SU-DHL-6 (cell line): ENCODE data around the gene MAPK12.

Experiments used
- H2AFZ ChIP-seq: fragments of 200-600 bp; sonication (generic); 2 replicates; pipeline ENCODE4 v1.6.1; 2014; ENCODE audit warnings: low read depth, mild to moderate bottlenecking, moderate library complexity, mixed read lengths, antibody characterized with exemption, low read length; ENCODE audit not compliant: severe bottlenecking
- H3F3A ChIP-seq: fragments of 200-600 bp; shearing (Covaris generic); 2 replicates; pipeline ENCODE4 v1.6.0; 2016; ENCODE audit warnings: antibody characterized with exemption, mild to moderate bottlenecking; ENCODE audit not compliant: insufficient read depth
- H3K27ac ChIP-seq: fragments of 200-600 bp; sonication (generic); 2 replicates; pipeline ENCODE4 v1.5.1; 2016; ENCODE audit warnings: low read depth, mild to moderate bottlenecking, low read length, moderate library complexity, mixed read lengths
- H3K27me3 ChIP-seq: fragments of 200-600 bp; sonication (generic), shearing (Covaris generic); 2 replicates; pipeline ENCODE4 v1.6.0; 2014; ENCODE audit warnings: mild to moderate bottlenecking, low read length
- H3K36me3 ChIP-seq: fragments of 200-600 bp; sonication (generic); 2 replicates; pipeline ENCODE4 v1.6.1; 2014; ENCODE audit warnings: mild to moderate bottlenecking, low read length, mixed read lengths
- H3K4me2 ChIP-seq: fragments of 300-600, 200-600 bp; shearing (Covaris generic), sonication (generic); 2 replicates; pipeline ENCODE4 v1.6.0; 2014; ENCODE audit warnings: low read length, low read depth, mild to moderate bottlenecking; ENCODE audit not compliant: poor library complexity, severe bottlenecking
- H3K4me3 ChIP-seq: fragments of 200-600 bp; sonication (generic); 2 replicates; pipeline ENCODE4 v1.5.1; 2014; ENCODE audit warnings: antibody characterized with exemption, low read length, mild to moderate bottlenecking, mixed read lengths; ENCODE audit not compliant: insufficient read depth, poor library complexity, severe bottlenecking
- H3K79me2 ChIP-seq: fragments of 200-600 bp; sonication (generic); 2 replicates; pipeline ENCODE4 v1.6.1; 2014; ENCODE audit warnings: mild to moderate bottlenecking, low read length, moderate library complexity; ENCODE audit not compliant: insufficient read depth
- H3K9ac ChIP-seq: fragments of 200-600 bp; sonication (generic); 2 replicates; pipeline ENCODE4 v1.7.0; 2014; ENCODE audit warnings: mild to moderate bottlenecking, low read length
- H3K9me2 ChIP-seq: fragments of 200-600 bp; sonication (generic); replicated peaks from 2 replicates; pipeline ENCODE4 v1.6.1; 2014; ENCODE audit warnings: low read length; ENCODE audit not compliant: insufficient read depth
- H3K9me3 ChIP-seq: fragments of 200-600 bp; sonication (generic); 2 replicates; pipeline ENCODE4 v1.6.1; 2014; ENCODE audit warnings: low read length, mixed read lengths; ENCODE audit not compliant: insufficient read depth
- H4K20me1 ChIP-seq: fragments of 200-600 bp; sonication (generic); 2 replicates; pipeline ENCODE4 v1.6.1; 2014; ENCODE audit warnings: low read depth, mild to moderate bottlenecking, antibody characterized with exemption, low read length, moderate library complexity, mixed read lengths
- CTCF ChIP-seq: fragments of 200-600 bp; sonication (generic); IDR thresholded peaks from one replicate; pipeline ENCODE4 v1.5.1; 2017; ENCODE audit warnings: antibody characterized with exemption, mild to moderate bottlenecking, low read length, moderate library complexity; ENCODE audit not compliant: insufficient read depth, poor library complexity, severe bottlenecking
- EZH2phosphoT487 ChIP-seq: fragments of 200-600 bp; sonication (generic), shearing (Covaris generic); conservative IDR thresholded peaks from 2 replicates; pipeline ENCODE4 v1.6.1; 2018; ENCODE audit warnings: mild to moderate bottlenecking, antibody characterized with exemption, low read length, moderate library complexity, mixed read lengths

MAPK12 gene

GRCh38 chr22:50220603-50221409, 40.7 kb downstream of the MAPK12 start:
- no peaks in the 10 kb centered on the region for H4K20me1 ChIP-seq

DNA sequence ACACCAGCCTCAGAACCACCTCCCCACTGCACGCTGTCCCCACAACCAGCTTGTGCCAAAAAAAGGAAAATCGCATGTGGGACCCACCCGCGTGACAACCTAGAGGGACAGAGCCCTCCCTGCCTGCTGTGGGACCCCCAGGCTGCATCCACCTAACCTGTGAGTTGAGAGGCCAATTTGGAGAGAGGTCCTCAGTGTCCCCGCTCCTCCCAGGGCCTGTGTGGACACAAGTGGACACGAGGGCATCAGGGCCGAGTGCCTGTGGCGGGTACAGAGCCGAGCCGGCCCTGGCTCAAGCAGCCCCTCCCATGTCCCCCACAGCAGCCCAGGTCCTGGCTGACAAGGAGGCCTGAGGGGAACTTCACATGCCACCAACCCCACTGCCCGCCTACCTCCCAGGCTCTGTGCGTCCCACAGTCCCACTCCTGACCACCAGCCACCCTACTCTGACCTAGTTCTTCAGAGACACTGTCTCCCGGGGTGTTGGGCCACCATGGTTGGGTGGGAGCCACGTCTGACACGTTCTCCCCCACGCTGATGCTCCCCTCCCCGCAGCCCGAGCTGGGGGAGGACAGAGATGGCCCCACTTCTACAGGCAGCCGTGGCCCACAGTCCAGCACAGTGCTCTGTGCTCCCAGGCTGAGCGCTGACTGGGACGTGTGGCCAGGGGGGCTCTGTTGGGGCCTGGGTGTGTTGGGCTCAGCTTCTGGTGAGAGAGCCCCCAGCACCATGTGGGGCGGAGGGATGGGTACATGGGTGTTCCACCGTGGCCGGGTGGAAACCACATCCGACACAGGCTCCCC, 41.5 kb downstream of the MAPK12 start:
- Histone ChIP-seq H3K9ac (no peak overlapping the region), H3F3A (no peaks in the 10 kb centered on the region), H3K4me2 (no peak overlapping the region), H3K9me2 (no peaks in the 10 kb centered on the region), H3K79me2 (no peaks in the 10 kb centered on the region), H3K4me3 (no peak overlapping the region), H2AFZ (no peak overlapping the region), H3K27ac (no peak overlapping the region), H3K27me3 (no peaks in the 10 kb centered on the region), H3K36me3 (no peaks in the 10 kb centered on the region), H4K20me1 (no peaks in the 10 kb centered on the region), H3K9me3 (no peaks in the 10 kb centered on the region)
- TF ChIP-seq CTCF (no peak), EZH2phosphoT487 (no peak)

More at GRCh38 chr22:50220603-50221409, 40.7 kb downstream of the MAPK12 start:
- no peak overlapping the region for H3K9ac ChIP-seq
- H3K4me3 ChIP-seq: no peak overlapping the region
- no peaks in the 10 kb centered on the region for H3K9me3 ChIP-seq
- no peaks in the 10 kb centered on the region for H3K9me2 ChIP-seq
- no peak overlapping the region for H2AFZ ChIP-seq
- H3F3A ChIP-seq: no peaks in the 10 kb centered on the region
- no peak overlapping the region for H3K27ac ChIP-seq
- H3K4me2 ChIP-seq: no peak overlapping the region
- no peaks in the 10 kb centered on the region for H3K27me3 ChIP-seq
- no peaks in the 10 kb centered on the region for H3K79me2 ChIP-seq
- H3K36me3 ChIP-seq: no peaks in the 10 kb centered on the region
- TF ChIP-seq CTCF: no peak
- no peak for TF ChIP-seq EZH2phosphoT487

DNA sequence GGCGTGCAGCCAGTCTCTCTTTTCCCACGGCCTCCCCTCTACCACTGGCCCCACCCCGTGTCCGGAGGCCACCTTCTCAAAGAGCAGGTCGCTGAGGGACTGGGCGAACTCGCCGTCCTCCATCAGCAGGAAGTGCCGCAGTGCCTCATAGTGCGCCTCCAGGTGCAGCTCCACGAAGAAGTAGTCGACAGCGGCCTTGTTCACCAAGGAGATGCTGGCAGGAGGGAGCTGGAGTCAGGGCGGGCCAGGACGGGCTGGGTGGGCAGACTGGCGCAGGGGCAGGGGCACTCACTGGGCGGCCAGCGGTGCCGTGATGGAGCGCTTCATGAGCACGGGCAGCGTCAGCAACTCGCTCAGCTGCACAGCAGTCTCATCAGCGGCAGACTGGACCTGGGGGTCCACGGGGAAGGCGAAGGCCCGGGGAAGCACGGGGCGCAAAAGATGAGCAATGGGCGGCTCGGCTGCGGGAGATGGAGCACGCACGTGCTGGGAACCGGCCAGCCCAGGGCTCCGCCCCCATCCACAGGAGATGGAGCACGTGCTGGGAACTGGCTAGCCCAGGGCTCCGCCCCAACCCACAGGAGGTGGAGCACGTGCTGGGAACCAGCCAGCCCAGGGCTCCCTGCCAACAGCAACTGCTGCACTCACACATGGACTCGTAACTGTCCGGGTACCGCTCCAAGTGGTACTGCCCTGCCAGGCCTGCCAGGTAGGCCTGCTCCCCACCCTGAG, 42.3 kb downstream of the MAPK12 start:
- H3F3A ChIP-seq: no peaks in the 10 kb centered on the region
- no peaks in the 10 kb centered on the region for H4K20me1 ChIP-seq
- H3K9me3 ChIP-seq: no peaks in the 10 kb centered on the region
- no peak overlapping the region for H3K4me2 ChIP-seq
- H3K9ac ChIP-seq: no peak overlapping the region
- H3K79me2 ChIP-seq: no peaks in the 10 kb centered on the region
- H3K27ac ChIP-seq: no peak overlapping the region
- no peaks in the 10 kb centered on the region for H3K36me3 ChIP-seq
- no peak overlapping the region for H2AFZ ChIP-seq
- TF ChIP-seq CTCF: no peak
- no peak for TF ChIP-seq EZH2phosphoT487
- H3K4me3 ChIP-seq: no peak overlapping the region
- no peaks in the 10 kb centered on the region for H3K9me2 ChIP-seq
- no peaks in the 10 kb centered on the region for H3K27me3 ChIP-seq
